Measurements from ENCODE around the gene MBIP.

The MBIP gene

GRCh38 chr14:36313898-36314297 lies 6.5 kb downstream of the MBIP start:
- peak; percentile 4 for TF ChIP-seq CTCF (conservative IDR thresholded peaks at IDR 0.05; ENCODE audit: control insufficient read depth, insufficient read depth, low read depth, low read length)
- H3K4me3 ChIP-seq (ENCODE audit: control insufficient read depth, low read depth, low read length), result no peak overlapping the region
- DNase-seq (ENCODE audit: low read depth), result no peak

GRCh38 chr14:36313206-36313605 lies 7.2 kb downstream of the MBIP start:
- DNase-seq (ENCODE audit: low read depth), result no peak
- TF ChIP-seq CTCF (conservative IDR thresholded peaks at IDR 0.05; ENCODE audit: control insufficient read depth, insufficient read depth, low read depth, low read length), result no peak
- H3K4me3 ChIP-seq (ENCODE audit: control insufficient read depth, low read depth, low read length), result no peak overlapping the region

GRCh38 chr14:36306836-36307235 lies 13.6 kb downstream of the MBIP start:
- no peak for DNase-seq (ENCODE audit: low read depth)
- TF ChIP-seq CTCF (conservative IDR thresholded peaks at IDR 0.05; ENCODE audit: control insufficient read depth, insufficient read depth, low read depth, low read length), result no peak
- H3K4me3 ChIP-seq (ENCODE audit: control insufficient read depth, low read depth, low read length), result no peak overlapping the region

- no peak overlapping the region for H3K4me3 ChIP-seq (ENCODE audit: control insufficient read depth, low read depth, low read length)
- no peak for DNase-seq (ENCODE audit: low read depth)
- TF ChIP-seq CTCF (conservative IDR thresholded peaks at IDR 0.05; ENCODE audit: control insufficient read depth, insufficient read depth, low read depth, low read length), result no peak
Measured at GRCh38 chr14:36304895-36305294, 15.5 kb downstream of the MBIP start.

GRCh38 chr14:36303960-36304359 lies 16.5 kb downstream of the MBIP start:
- no peak for TF ChIP-seq CTCF (conservative IDR thresholded peaks at IDR 0.05; ENCODE audit: control insufficient read depth, insufficient read depth, low read depth, low read length)
- no peak for DNase-seq (ENCODE audit: low read depth)
- no peak overlapping the region for H3K4me3 ChIP-seq (ENCODE audit: control insufficient read depth, low read depth, low read length)

DNA sequence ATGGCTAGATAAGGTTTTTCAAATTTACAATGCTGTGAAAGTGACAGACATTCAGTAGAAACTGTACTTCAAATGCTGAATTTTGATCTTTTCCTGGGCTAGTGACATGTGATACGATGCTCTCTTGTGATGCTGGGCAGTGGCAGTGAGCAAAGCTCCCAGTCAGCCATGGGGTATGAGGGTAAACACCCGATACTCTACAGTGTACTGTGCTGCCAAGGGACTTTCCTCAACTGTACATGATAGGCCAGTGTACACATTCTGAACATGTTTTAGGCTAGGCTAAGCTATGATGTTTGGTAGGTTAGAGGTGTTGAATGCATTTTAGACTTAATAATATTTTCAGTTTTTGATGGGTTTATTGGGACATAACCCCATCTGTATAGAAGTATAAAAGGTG lies 17.6 kb downstream of the MBIP start:
- TF ChIP-seq CTCF (conservative IDR thresholded peaks at IDR 0.05; ENCODE audit: control insufficient read depth, insufficient read depth, low read depth, low read length), result no peak
- DNase-seq (ENCODE audit: low read depth), result no peak
- H3K4me3 ChIP-seq (ENCODE audit: control insufficient read depth, low read depth, low read length), result no peak overlapping the region

- no peak overlapping the region for H3K4me3 ChIP-seq (ENCODE audit: control insufficient read depth, low read depth, low read length)
- no peak for TF ChIP-seq CTCF (conservative IDR thresholded peaks at IDR 0.05; ENCODE audit: control insufficient read depth, insufficient read depth, low read depth, low read length)
- peak; percentile 54 for DNase-seq (ENCODE audit: low read depth)
Measured at GRCh38 chr14:36301159-36301558, 19.3 kb downstream of the MBIP start.

Measured in fibroblast of mammary gland (primary cell).